KMS-11 (cell line): Measurements from ENCODE around the gene FOXL1.

Experiments
- H2AFZ ChIP-seq: fragments of 200-600 bp; sonication (generic); 2 replicates; pipeline ENCODE4 v1.6.1; 2016; ENCODE audit warnings: antibody characterized with exemption, mixed run types, low read depth
- H3K27ac ChIP-seq: fragments of 200-600 bp; sonication (generic); 2 replicates; pipeline ENCODE4 v1.6.1; 2016; ENCODE audit warnings: mild to moderate bottlenecking, mixed run types
- H3K27me3 ChIP-seq: fragments of 200-600 bp; sonication (generic); 2 replicates; pipeline ENCODE4 v1.6.1; 2017; ENCODE audit warnings: mild to moderate bottlenecking, low read depth, mixed run types, moderate library complexity; ENCODE audit not compliant: insufficient read depth
- H3K36me3 ChIP-seq: fragments of 200-600 bp; sonication (generic); 2 replicates; pipeline ENCODE4 v1.6.1; 2017; ENCODE audit warnings: mild to moderate bottlenecking, mixed run types; ENCODE audit not compliant: insufficient read depth
- H3K4me1 ChIP-seq: fragments of 200-600 bp; sonication (generic); 2 replicates; pipeline ENCODE4 v1.6.1; 2016; ENCODE audit warnings: mild to moderate bottlenecking, low read depth, mixed run types; ENCODE audit not compliant: poor library complexity, severe bottlenecking
- H3K4me2 ChIP-seq: fragments of 200-600 bp; sonication (generic); 2 replicates; pipeline ENCODE4 v1.7.0; 2016; ENCODE audit warnings: mild to moderate bottlenecking, mixed run types
- H3K4me3 ChIP-seq: fragments of 200-600 bp; sonication (generic); IDR thresholded peaks from 2 replicates; pipeline ENCODE4 v1.6.1; 2017; ENCODE audit warnings: low read depth, low read length, mixed read lengths; ENCODE audit not compliant: insufficient read depth
- H3K79me2 ChIP-seq: fragments of 200-600 bp; sonication (generic); 2 replicates; pipeline ENCODE4 v1.6.1; 2016; ENCODE audit warnings: low read depth, mixed run types; ENCODE audit not compliant: insufficient read depth
- H3K9ac ChIP-seq: fragments of 200-600 bp; sonication (generic); 2 replicates; pipeline ENCODE4 v1.6.1; 2016; ENCODE audit warnings: mild to moderate bottlenecking, mixed run types
- H4K20me1 ChIP-seq: fragments of 200-600 bp; sonication (generic); 2 replicates; pipeline ENCODE4 v1.6.1; 2016; ENCODE audit warnings: mild to moderate bottlenecking, mixed run types; ENCODE audit not compliant: insufficient read depth
- TF ChIP-seq, protein P1 (sequence below): fragments of 200-600 bp; sonication (generic); conservative IDR thresholded peaks from 2 replicates; pipeline ENCODE4 v1.6.1; 2017; ENCODE audit warnings: low read depth, mild to moderate bottlenecking, antibody characterized with exemption, low read length, moderate library complexity, mixed read lengths

The FOXL1 gene

DNA sequence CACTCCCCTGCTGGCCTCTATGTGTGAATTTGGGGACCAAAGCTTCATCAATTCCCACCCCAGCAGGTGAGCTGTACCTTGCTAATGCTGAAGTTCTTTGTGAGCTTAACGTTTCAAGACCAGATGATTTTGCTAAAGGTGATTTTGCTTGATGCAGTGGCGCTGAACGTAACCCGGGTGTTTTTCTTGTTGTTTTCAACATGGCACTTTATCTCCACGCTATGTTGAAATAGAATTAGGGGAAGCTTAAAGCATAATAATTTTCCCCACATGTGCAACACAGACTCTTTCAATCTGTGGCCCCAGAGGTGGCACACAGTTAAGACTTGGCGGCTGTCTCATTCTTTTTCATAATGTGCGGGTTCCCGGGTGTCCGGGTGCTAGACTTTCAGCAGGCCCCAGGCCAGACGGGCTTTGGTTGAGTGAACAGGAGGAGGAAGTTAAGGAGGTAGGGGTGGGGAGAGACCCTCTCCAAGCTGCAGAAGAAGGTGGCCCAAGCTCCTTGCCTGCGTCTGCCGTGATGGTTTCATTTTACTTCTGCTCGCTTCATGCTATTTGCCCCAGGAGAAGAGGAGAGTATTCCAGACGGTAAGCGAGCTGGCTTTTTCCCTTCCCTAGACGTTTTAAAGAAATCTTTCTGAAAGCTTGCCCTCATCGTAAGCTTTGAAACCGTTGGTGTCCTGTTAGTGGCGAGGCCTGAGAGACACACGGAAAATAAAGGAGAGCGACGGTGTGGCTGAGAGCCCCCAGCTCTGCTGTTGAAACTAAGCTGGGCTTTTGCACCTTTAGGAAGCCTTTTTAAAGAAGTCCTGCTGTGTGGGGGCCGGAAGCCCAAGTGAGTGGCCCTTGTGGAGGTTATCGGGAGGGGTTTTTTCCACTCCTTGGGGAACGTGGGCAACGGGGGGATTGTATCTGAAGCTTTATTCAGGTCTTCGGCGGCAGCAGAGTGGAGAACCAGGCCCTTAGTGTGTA, 7.5 kb upstream of the FOXL1 start:
- no peak overlapping the region for H2AFZ ChIP-seq
- peaks cover 14% of the 10 kb centered on the region; the same call in 1 of the 2 replicates for H3K27me3 ChIP-seq
- TF ChIP-seq, protein P1, sequence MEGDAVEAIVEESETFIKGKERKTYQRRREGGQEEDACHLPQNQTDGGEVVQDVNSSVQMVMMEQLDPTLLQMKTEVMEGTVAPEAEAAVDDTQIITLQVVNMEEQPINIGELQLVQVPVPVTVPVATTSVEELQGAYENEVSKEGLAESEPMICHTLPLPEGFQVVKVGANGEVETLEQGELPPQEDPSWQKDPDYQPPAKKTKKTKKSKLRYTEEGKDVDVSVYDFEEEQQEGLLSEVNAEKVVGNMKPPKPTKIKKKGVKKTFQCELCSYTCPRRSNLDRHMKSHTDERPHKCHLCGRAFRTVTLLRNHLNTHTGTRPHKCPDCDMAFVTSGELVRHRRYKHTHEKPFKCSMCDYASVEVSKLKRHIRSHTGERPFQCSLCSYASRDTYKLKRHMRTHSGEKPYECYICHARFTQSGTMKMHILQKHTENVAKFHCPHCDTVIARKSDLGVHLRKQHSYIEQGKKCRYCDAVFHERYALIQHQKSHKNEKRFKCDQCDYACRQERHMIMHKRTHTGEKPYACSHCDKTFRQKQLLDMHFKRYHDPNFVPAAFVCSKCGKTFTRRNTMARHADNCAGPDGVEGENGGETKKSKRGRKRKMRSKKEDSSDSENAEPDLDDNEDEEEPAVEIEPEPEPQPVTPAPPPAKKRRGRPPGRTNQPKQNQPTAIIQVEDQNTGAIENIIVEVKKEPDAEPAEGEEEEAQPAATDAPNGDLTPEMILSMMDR = no peak
- H3K79me2 ChIP-seq = no peaks in the 10 kb centered on the region
- H3K4me2 ChIP-seq = no peak overlapping the region
- no peaks in the 10 kb centered on the region for H4K20me1 ChIP-seq
- no peak overlapping the region for H3K9ac ChIP-seq
- H3K27ac ChIP-seq = no peak overlapping the region
- H3K4me1 ChIP-seq = no peaks in the 10 kb centered on the region
- no peak overlapping the region for H3K4me3 ChIP-seq
- H3K36me3 ChIP-seq = no peaks in the 10 kb centered on the region

DNA sequence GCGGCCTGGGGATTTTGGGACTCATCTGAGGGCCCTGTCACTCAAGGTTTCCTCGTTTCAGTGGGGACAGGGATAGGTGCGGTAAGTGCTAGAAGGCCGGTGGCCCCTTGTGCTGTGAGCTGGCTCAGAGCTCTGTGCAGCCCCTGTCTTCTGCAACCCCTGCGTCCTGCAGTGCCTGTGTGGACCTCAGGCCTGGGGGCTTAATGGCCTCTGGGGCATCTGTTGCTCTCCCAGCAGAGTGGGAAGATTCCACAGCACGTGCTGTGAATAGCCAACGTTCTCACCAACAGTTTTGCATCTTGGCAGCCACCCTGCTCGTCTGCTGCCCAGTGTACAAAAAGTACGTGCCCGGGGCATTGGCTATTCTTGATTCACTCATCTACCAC, 6.8 kb upstream of the FOXL1 start:
- TF ChIP-seq, protein P1 = no peak
- no peaks in the 10 kb centered on the region for H3K4me1 ChIP-seq

DNA sequence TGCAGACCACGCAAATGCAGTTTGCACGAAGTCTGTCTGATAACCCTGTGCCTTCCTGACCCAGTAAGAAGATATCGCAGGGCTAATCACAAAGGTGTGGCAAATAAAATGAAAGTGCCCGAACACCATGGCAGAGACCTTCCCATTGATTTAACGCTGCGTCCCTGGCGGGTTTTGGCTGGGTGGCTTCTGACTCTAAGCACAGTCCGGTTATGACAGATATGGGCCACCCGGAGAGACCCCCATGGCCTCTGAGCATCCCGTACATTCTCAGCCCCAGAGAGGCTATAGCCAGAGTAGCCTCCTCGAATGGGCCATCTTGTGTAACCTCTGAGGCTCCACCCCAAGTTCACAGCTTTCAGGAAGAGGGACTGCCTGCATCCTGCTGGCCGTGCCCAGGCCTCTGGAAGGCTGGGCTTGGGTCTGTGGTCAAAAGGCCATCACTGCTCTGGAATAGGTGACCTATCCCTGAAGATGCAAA, 6.3 kb upstream of the FOXL1 start:
- Histone ChIP-seq H4K20me1 (no peaks in the 10 kb centered on the region), H3K4me1 (no peaks in the 10 kb centered on the region), H2AFZ (no peak overlapping the region), H3K4me3 (no peak overlapping the region), H3K27ac (no peak overlapping the region), H3K27me3 (peaks cover 14% of the 10 kb centered on the region; the same call in 1 of the 2 replicates), H3K9ac (no peak overlapping the region), H3K79me2 (no peaks in the 10 kb centered on the region), H3K36me3 (no peaks in the 10 kb centered on the region), H3K4me2 (no peak overlapping the region)
- TF ChIP-seq, protein P1 = no peak

More for the DNA sequence above, 6.8 kb upstream of the FOXL1 start:
- Histone ChIP-seq H3K27me3 (peaks cover 14% of the 10 kb centered on the region; the same call in 1 of the 2 replicates), H3K4me2 (no peak overlapping the region), H3K79me2 (no peaks in the 10 kb centered on the region), H3K4me3 (no peak overlapping the region), H4K20me1 (no peaks in the 10 kb centered on the region), H3K36me3 (no peaks in the 10 kb centered on the region), H3K27ac (no peak overlapping the region), H3K9ac (no peak overlapping the region), H2AFZ (no peak overlapping the region)

DNA sequence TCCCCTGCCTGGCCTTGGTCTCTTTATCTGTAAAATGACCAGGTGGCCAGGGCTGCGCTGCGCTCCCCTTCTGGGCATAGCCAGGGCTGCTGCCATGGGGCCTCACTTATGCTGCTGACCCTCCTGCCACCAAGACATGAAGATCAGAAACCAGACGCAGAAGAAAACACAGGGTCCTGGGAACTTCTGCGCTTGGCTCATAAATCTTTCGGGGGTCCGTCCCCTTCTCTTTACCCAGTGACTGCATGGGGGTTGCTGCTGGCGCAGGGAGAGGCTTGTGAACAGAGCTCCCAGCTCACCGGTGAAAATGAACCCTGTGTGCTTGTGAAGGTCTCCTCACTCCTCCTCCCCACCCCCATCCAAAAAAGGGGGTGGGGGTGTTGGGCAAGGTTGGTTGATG, 5.7 kb upstream of the FOXL1 start:
- Histone ChIP-seq H3K27ac (no peak overlapping the region), H3K4me2 (no peak overlapping the region), H2AFZ (no peak overlapping the region), H3K4me1 (no peaks in the 10 kb centered on the region), H4K20me1 (no peaks in the 10 kb centered on the region), H3K36me3 (no peaks in the 10 kb centered on the region), H3K27me3 (peaks cover 14% of the 10 kb centered on the region; the same call in 1 of the 2 replicates), H3K79me2 (no peaks in the 10 kb centered on the region), H3K4me3 (no peak overlapping the region), H3K9ac (no peak overlapping the region)
- TF ChIP-seq, protein P1 = no peak
